Measurements from ENCODE around the gene NFIA. TPM values are rescaled to one million over a fixed set of nuclear protein-coding genes. Genes with fewer than 3 reads are reported as not detected.

Gene NFIA
- total RNA-seq, 2 donors from 2014 or later = 0.88 to 3.1 TPM

DNA sequence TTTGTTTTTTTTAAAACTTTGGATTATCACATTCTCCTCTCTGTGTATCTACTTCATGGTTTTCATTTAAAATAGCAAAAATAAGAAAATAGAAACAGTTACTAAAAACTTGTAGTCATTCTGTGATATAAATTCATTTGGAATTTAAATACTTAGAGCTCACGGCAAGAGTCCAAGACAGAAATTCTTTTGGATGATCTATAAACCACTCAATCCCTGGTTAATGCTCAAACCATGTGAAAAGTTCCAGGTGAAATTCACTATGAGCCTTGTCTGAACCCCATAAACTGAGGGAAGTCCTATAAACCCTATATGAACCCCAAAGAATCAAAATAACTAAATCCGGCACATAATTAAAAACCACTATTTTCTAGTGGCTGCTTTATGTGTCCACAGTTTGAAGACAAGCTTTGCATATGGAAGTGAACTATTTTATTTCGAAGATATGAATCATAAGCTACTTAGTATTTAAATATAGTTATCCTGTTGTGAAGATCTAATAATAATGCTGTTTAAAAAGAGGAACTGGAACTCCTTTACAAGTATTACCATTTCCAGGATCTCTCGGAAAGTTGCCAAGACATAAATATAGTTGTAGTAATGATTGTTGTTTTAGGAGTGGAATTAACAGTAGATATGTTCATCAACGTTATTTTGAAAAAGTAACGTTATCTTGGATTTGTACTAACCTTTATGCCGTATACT is 163.5 kb downstream of the NFIA start:
- DNase-seq (ENCODE audit: low spot score in 2 of 2) (no peak), ATAC-seq (no peak)
- no peak overlapping the region for H3K27ac Mint-ChIP-seq
- no peaks in the 10 kb centered on the region for H3K9me3 Mint-ChIP-seq
- no peaks in the 10 kb centered on the region for H3K36me3 Mint-ChIP-seq

DNA sequence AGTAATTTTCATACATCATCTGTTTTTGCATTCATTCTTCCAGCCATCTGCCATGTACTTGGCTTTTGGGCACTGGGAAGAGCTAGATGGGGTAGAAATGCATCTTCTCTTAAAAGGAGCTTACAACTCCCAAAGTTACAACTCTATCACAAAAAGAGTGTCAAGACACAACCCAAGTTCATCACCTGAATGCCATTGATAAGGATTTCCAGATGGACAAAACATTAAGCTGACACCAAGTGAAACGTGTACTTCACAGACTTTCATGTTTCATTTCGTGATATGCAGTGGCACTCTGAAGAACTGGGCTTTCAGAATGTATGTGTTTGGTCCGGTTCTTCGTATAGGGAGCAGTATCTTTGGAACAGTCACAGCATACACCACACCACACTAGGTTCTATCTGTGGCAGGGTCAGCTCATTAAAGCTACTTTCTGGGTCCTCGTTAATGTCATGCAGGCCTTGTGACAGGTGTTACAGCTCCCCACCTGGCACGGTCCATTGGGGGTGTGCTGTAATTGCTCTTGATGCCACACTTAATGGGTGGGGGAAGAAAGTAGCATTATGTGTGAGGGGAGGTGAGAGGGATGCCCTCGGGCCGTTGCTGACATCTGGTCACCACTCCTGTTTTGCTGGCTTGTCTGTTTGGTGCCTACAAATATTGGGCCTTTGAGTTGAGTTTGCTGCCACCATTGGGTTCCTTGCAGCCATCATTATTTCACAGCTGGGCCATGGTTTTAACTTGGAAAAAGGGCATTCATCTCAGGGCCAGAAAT is 164.9 kb downstream of the NFIA start:
- no peak for DNase-seq (ENCODE audit: low spot score in 2 of 2)
- no peak for ATAC-seq
- Mint-ChIP-seq H3K9me3 (no peaks in the 10 kb centered on the region), H3K36me3 (no peaks in the 10 kb centered on the region), H3K27ac (no peak overlapping the region)

DNA sequence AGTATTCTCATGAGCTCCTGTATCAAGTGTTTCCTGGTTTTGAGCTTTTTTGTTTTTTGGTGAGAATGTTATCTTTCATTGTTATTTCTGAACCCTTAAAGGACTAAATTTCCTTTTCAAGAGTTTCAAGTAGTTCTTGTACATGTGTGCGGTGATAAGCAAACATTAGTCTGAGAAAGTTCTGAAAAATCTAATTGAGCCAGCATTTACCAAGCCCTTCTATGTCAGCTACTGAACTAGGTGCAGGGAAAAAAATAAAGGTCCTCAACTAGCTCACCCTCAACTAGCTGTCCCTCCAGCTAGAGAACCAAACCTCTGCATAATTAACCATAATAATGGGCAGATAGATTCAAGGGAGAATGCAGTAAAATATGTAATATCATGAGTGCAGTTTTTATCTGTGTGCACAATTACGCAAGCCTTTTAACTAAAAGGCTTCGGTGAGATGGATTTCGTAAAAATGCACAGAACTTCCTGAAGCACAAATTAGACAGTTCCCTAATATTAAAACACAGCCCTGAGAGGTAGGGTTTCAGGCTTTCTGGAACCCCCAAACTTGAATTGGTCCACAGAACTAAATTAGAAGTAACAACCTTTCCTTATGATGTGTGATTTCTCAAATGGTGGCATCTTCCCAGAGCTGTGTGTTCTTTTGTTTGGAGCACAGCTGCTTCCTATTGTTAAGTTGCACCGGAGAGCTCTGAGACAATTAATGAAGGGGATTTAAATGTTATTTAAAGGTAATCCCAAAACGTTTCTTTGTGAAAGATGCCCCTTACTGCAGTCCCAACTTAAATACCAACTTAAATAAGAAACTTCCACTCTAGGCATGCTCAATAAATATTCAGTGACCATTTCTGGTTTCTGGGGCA is 165.8 kb downstream of the NFIA start:
- Mint-ChIP-seq H3K9me3 (no peaks in the 10 kb centered on the region), H3K27ac (no peak overlapping the region), H3K36me3 (no peaks in the 10 kb centered on the region)
- ATAC-seq (no peak), DNase-seq (ENCODE audit: low spot score in 2 of 2) (no peak)

DNA sequence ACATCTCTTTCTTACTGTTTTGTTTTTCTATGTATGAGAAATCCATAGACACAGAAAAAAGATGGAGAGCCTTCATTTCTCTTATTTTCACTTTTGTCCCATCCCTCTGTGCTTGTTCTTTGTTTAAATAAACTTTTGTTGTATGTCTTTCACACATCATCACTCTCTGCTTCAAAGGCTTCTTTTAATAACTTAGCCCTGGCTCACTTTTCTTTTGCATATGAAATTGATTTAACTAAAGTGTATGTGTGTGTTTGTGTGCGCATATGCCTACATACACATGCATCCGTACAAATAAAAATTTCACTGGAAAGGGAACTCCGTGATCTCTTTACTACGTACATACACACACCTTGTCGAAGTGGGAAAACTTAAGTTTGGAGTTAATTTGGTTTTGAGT is 168.6 kb downstream of the NFIA start:
- no peak for ATAC-seq
- Mint-ChIP-seq H3K36me3 (no peaks in the 10 kb centered on the region), H3K9me3 (no peaks in the 10 kb centered on the region), H3K27ac (no peak overlapping the region)
- no peak for DNase-seq (ENCODE audit: low spot score in 2 of 2)

DNA sequence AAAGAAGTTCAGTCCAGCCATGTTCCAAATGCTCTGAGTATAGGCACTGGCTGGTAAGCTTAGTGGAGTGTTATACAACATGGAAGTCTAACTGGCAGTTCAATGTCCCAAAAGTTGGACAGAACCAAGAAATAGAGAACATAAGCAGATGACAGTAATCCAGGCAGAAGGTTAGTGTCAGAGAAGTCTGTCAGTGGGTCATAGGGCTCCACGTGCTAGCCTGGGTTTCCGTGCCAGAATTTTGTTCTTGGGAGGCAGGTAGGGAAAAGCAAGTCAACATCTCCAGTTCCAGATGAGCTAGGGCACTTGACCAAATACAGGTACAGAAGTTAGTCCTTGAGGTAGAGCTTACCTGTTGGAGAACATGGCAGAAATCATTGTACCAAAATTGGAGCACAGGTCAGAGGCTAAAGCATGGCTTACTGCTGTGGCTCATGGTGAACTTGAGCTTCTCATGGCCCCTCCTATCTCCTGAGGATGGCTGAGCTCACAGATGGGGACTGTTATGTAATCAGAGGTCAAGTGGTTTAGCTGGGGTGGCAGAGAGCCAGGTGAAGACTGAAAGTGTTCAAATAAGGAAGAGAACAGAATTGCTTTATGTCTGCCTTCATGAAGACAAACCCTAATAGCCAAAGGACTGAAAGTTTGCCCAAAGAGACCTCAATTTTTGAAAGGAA is 170.8 kb downstream of the NFIA start:
- Mint-ChIP-seq H3K27ac (no peak overlapping the region), H3K9me3 (no peaks in the 10 kb centered on the region), H3K36me3 (no peaks in the 10 kb centered on the region)
- ATAC-seq = no peak
- no peak for DNase-seq (ENCODE audit: low spot score in 2 of 2)

DNA sequence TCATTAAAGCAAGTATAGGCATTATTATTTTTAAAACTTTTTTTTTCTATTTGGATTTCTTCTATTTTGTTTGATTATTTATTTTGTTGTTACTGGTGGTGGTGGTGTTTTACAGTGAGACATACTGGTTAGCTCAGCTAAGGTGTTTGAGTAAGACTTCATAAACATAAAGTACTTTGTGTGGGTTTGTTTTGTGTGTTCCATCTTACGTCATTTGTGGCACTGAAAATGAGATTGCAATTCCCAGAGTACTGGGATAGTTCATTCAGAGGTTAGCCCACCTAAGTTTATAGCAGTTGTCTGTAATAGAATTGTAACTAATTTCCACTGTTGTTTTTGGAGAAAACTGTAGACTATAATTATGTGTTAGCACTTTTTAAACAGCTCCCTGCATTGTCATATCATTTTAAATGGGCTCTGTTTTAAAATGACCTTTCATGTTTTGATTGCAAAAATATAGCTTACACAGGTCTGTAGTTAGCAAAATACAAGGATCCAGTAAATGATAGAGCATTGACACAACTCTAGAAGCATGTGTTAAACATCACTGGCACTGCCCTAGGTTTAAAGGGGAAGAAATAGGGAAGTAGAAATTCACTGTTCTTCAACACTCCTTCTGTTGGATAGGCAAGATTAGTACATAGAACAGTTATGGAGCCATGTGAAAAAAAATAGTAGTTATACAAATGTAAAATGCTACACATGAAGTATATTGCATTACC is 171.7 kb downstream of the NFIA start:
- Mint-ChIP-seq H3K36me3 (no peaks in the 10 kb centered on the region), H3K27ac (no peak overlapping the region), H3K9me3 (no peaks in the 10 kb centered on the region)
- DNase-seq (ENCODE audit: low spot score in 2 of 2) = no peak
- no peak for ATAC-seq

DNA sequence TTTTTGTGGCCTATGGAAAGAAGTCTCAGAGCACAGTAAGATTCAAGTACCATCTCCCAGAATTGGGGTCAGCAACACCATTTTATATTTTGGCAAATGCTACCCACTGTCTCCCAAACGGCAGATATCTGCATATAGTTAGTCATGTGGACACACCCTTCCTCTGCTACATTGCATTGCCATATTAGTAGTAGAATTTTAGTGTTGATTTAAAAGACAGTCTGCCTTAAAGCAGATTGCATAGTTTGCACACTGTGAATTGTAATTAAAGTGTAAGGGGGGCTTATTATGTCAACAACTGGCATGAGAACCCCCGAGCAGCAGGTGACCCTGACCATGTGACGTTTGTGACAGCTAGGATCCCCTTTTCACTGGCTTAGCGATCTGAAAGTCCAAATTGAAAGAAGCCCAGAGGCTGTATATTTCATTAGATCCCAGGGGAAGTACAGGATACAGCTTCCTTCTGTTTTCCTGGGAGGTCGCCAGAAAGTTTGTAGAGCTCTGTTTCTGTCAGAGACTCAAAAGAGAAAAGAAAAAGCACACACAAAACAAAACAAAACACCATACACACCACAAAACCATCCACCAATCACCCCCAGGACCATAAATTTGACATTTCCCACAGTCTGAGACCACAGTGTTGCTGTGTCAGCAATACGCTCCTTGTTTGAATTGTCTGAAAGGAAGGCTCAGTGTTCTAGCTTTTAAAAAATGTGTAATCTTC is 172.4 kb downstream of the NFIA start:
- Mint-ChIP-seq H3K9me3 (no peaks in the 10 kb centered on the region), H3K27ac (no peak overlapping the region), H3K36me3 (no peaks in the 10 kb centered on the region)
- ATAC-seq (no peak), DNase-seq (ENCODE audit: low spot score in 2 of 2) (no peak)

DNA sequence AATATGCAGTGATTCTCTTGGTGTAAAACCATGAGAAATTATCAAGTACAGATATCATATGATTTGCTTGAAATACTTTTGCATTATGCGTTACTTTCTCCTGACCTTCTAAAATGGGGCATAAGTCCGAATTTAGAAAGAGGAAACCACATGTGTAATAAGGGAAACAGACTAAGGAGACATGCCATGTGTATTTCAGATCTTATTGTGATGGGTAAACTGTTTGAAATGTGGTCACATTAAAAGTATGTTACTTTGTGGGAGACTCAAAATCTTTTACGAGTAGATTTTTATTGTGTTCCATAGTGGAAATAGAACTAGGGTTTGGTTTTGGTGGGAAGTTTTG is 173.0 kb downstream of the NFIA start:
- H3K36me3 Mint-ChIP-seq = no peaks in the 10 kb centered on the region
- DNase-seq (ENCODE audit: low spot score in 2 of 2) (no peak), ATAC-seq (no peak)
- H3K27ac Mint-ChIP-seq = no peak overlapping the region
- H3K9me3 Mint-ChIP-seq = no peaks in the 10 kb centered on the region

DNA sequence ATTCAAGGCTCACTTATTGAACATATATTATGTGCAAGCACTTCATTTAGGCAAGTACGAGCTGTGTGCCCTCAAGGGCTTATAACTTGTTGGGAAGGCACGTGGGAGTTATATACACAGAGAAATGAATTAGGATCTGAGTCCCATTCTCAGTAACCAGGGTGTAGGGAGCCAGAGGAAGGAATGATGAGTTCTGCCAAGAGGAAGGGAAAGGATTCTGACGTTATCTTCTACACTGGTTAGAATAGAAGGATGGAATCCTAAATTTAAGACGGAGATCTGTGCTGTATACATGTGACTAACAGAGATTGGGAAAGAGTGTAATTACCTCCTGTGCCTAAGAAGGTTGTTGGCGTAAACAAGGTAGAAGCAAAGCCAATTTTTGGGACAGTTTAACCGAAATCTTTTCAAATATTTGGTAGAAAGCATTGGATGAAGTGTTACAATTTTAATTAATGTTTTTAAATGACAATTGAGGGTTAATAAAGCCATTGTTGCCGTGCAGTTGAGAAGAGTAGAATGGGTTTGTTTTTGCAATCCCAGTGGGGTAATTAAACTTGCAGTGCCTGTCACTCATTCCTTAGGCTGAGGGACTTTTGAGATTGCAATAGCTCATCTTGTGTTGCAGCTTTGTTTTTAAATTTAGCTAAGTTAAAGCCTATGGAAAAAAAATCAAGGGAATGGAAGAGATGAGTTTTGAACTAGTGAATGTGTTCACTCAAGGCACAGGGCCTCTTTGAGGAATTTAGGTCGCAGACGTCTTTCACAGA is 177.2 kb downstream of the NFIA start:
- H3K36me3 Mint-ChIP-seq = no peaks in the 10 kb centered on the region
- DNase-seq (ENCODE audit: low spot score in 2 of 2) (no peak), ATAC-seq (no peak)
- no peaks in the 10 kb centered on the region for H3K9me3 Mint-ChIP-seq
- H3K27ac Mint-ChIP-seq = no peak overlapping the region

DNA sequence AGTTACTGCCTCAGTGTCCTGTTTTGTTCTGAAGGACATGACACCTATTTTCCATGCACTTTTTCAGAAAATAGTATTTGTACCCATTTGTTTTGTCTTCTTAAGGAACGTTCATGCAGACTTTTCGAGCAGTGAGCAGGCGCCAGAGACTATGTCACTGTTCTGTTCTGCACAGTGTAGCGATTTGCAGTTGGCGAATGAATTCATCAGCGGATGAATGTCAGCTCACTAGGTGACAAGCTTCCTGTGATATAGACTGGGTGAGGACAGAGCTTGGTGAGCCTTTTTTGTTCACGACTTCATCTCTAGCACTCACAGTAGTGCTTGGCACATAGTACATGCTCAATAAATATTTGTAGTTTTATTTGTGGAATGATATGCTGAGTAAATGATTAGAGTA is 177.8 kb downstream of the NFIA start:
- H3K27ac Mint-ChIP-seq = no peak overlapping the region
- H3K9me3 Mint-ChIP-seq = no peaks in the 10 kb centered on the region
- ATAC-seq (no peak), DNase-seq (ENCODE audit: low spot score in 2 of 2) (no peak)
- H3K36me3 Mint-ChIP-seq = no peaks in the 10 kb centered on the region

DNA sequence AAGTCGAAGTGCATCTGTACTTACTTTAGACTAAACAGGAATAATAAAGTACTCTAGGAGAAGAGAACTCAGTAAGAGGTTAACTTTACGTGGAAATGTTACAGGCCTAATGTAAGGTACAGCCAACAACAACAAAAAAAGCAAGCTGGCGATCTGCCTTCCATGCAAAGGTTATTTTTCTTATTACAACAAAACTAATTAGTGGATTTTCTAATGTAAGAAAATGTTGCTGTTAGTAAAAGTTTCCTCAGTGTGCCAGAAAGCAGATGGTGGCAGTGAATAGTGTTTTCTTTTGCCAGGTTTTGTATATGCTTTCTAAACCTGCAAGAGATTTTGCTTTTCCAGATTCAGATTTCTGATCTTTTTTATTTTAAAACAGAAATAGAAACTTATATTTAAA is 179.2 kb downstream of the NFIA start:
- no peak for ATAC-seq
- Mint-ChIP-seq H3K27ac (no peak overlapping the region), H3K9me3 (no peaks in the 10 kb centered on the region), H3K36me3 (no peaks in the 10 kb centered on the region)
- no peak for DNase-seq (ENCODE audit: low spot score in 2 of 2)

DNA sequence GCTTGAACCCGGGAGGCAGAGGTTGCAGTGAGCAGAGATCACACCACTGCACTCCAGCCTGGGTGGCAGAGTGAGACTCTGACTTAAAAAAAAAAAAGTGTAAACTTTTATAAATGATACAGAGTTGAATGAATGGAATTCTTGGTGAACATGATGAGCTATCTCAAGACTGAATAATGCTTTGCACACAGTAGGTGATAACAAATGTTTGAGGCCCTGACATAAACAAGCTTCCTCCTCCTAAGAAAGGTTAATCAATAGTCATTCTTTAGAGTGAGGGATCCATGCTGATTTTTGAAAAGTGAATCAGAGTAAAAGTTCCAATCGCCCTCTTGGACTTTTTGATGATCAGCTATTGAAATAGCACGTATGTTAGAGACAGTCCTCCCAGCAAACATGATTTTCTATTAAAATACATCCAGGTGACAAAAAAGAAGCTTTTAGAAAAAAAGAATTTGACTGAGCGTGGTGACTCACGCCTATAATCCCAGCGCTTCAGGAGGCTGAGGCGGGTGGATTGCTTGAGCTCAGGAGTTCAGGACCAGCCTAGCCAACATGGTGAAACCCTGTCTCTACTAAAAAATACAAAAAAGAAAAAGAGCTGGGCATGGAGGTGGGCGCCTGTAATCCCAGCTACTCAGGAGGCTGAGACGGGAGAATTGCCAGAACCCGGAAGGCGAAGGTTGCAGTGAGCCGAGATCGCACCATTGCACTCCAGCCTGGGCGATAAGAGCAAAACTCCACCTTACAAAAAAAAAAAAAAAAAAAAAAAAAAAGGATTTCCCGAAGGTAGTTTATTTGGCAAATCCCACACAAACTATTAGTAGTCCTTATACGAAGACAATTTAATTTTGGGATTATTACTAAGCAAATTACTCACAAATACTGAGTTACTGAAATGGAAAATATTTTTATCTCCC is 181.8 kb downstream of the NFIA start:
- ATAC-seq (no peak), DNase-seq (ENCODE audit: low spot score in 2 of 2) (no peak)
- H3K36me3 Mint-ChIP-seq = no peaks in the 10 kb centered on the region

DNA sequence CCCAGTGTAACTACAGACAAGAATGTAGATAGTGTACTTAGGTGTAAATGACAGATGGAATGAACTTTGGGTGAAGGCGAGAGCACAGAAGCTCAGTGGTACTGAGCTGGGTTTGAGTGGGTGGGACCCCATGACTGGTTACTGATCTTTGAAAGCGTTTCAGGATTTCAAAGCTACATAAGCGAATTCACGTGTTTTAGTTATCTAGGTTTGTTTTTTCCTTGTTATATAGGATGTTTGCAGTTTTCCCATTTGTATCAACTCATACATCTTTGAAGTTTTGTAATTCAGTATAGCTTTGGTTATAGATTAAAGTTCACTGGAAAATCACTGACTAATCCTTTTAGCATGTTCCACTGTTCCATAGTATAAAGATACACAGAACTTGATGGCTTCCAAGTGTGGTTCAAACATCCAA is 182.5 kb downstream of the NFIA start:
- no peak for ATAC-seq
- Mint-ChIP-seq H3K27ac (no peak overlapping the region), H3K9me3 (no peaks in the 10 kb centered on the region), H3K36me3 (no peaks in the 10 kb centered on the region)
- no peak for DNase-seq (ENCODE audit: low spot score in 2 of 2)

More for the DNA sequence above, 181.8 kb downstream of the NFIA start:
- Mint-ChIP-seq H3K9me3 (no peaks in the 10 kb centered on the region), H3K27ac (no peak overlapping the region)

DNA sequence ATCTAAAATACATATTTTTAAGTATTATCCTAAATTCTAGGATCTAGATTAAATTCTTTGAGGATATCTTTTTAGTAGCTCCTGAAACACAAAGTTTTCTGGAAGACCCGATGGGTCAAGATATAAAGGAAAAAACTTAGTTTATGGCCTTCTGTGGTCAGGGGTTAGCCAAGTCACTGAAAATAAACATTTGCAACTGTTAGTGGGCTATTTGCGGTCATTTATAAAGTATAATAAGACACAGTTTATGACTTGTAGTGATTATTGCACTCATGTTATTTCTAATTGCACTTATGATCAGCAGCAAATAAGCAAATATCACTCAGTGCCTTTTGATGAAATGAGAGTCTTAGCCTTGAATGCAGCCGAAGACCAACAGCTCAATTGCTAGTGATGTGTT is 183.3 kb downstream of the NFIA start:
- ATAC-seq (no peak), DNase-seq (ENCODE audit: low spot score in 2 of 2) (no peak)
- Mint-ChIP-seq H3K36me3 (no peaks in the 10 kb centered on the region), H3K9me3 (no peaks in the 10 kb centered on the region), H3K27ac (no peak overlapping the region)
